IPS-15b (cell line): Measurements from ENCODE around the gene ZSWIM8.

Source experiments
- H3K27me3 ChIP-seq: one replicate; pipeline ENCODE4 v1.6.1; 2013; ENCODE audit warnings: low read length; ENCODE audit not compliant: control insufficient read depth, insufficient read depth
- H3K36me3 ChIP-seq: one replicate; pipeline ENCODE4 v1.6.1; 2013; ENCODE audit warnings: low read length; ENCODE audit not compliant: control insufficient read depth, insufficient read depth
- H3K4me1 ChIP-seq: one replicate; pipeline ENCODE4 v1.6.1; 2013; ENCODE audit warnings: mild to moderate bottlenecking, low read length; ENCODE audit not compliant: control insufficient read depth, insufficient read depth
- H3K4me3 ChIP-seq: one replicate; pipeline ENCODE4 v1.5.1; 2013; ENCODE audit warnings: low read depth, low read length
- H3K9ac ChIP-seq: one replicate; pipeline ENCODE4 v1.6.1; 2013; ENCODE audit warnings: low read depth, mild to moderate bottlenecking, low read length
- H3K9me3 ChIP-seq: one replicate; pipeline ENCODE4 v1.6.1; 2013; ENCODE audit warnings: mild to moderate bottlenecking, low read length; ENCODE audit not compliant: control insufficient read depth, insufficient read depth

ZSWIM8 gene

GRCh38 chr10:73800560-73801252 is 15.3 kb downstream of the ZSWIM8 start:
- Histone ChIP-seq H3K4me1 (no peaks in the 10 kb centered on the region), H3K4me3 (no peak overlapping the region), H3K27me3 (no peaks in the 10 kb centered on the region), H3K9ac (no peak overlapping the region), H3K9me3 (no peaks in the 10 kb centered on the region), H3K36me3 (peaks cover 56% of the 10 kb centered on the region)

- Histone ChIP-seq H3K9ac (no peak overlapping the region), H3K9me3 (no peaks in the 10 kb centered on the region), H3K36me3 (peaks cover 59% of the 10 kb centered on the region)
These were observed 15.8 kb downstream of the ZSWIM8 start for GRCh38 chr10:73801253-73801590.

GRCh38 chr10:73802276-73802991 is 17.0 kb downstream of the ZSWIM8 start:
- Histone ChIP-seq H3K9ac (no peak overlapping the region), H3K27me3 (no peaks in the 10 kb centered on the region), H3K4me1 (no peaks in the 10 kb centered on the region), H3K9me3 (no peaks in the 10 kb centered on the region), H3K36me3 (peaks cover 58% of the 10 kb centered on the region), H3K4me3 (no peak overlapping the region)

More at GRCh38 chr10:73801253-73801590, 15.8 kb downstream of the ZSWIM8 start:
- H3K27me3 ChIP-seq = no peaks in the 10 kb centered on the region
- H3K4me1 ChIP-seq = no peaks in the 10 kb centered on the region
- H3K4me3 ChIP-seq = no peak overlapping the region

- Histone ChIP-seq H3K4me3 (no peak overlapping the region), H3K9ac (no peak overlapping the region), H3K27me3 (no peaks in the 10 kb centered on the region), H3K4me1 (no peaks in the 10 kb centered on the region), H3K9me3 (no peaks in the 10 kb centered on the region), H3K36me3 (peaks cover 57% of the 10 kb centered on the region)
These were observed 18.4 kb downstream of the ZSWIM8 start for GRCh38 chr10:73803680-73804286.

- Histone ChIP-seq H3K27me3 (no peaks in the 10 kb centered on the region), H3K9ac (no peak overlapping the region), H3K4me3 (no peak overlapping the region), H3K36me3 (peaks cover 36% of the 10 kb centered on the region), H3K4me1 (peaks cover 3% of the 10 kb centered on the region), H3K9me3 (no peaks in the 10 kb centered on the region)
These were observed 21.0 kb downstream of the ZSWIM8 start for GRCh38 chr10:73806176-73806950.

- H3K27me3 ChIP-seq = no peaks in the 10 kb centered on the region
- H3K4me3 ChIP-seq = no peak overlapping the region
- no peak overlapping the region for H3K9ac ChIP-seq
- peaks cover 3% of the 10 kb centered on the region for H3K4me1 ChIP-seq
- peaks cover 25% of the 10 kb centered on the region for H3K36me3 ChIP-seq
- H3K9me3 ChIP-seq = no peaks in the 10 kb centered on the region
These were observed 22.1 kb downstream of the ZSWIM8 start for GRCh38 chr10:73807471-73807870.

- H3K9ac ChIP-seq = no peak overlapping the region
- H3K27me3 ChIP-seq = no peaks in the 10 kb centered on the region
- H3K36me3 ChIP-seq = peaks cover 18% of the 10 kb centered on the region
- H3K4me1 ChIP-seq = peaks cover 3% of the 10 kb centered on the region
- no peaks in the 10 kb centered on the region for H3K9me3 ChIP-seq
- H3K4me3 ChIP-seq = no peak overlapping the region
These were observed 22.8 kb downstream of the ZSWIM8 start for GRCh38 chr10:73808021-73808815.

GRCh38 chr10:73809061-73809818 is 23.8 kb downstream of the ZSWIM8 start:
- H3K9ac ChIP-seq = no peak overlapping the region
- H3K27me3 ChIP-seq = no peaks in the 10 kb centered on the region
- peaks cover 13% of the 10 kb centered on the region for H3K36me3 ChIP-seq
- H3K4me1 ChIP-seq = peaks cover 3% of the 10 kb centered on the region
- no peak overlapping the region for H3K4me3 ChIP-seq
- no peaks in the 10 kb centered on the region for H3K9me3 ChIP-seq

GRCh38 chr10:73810358-73810734 is 24.9 kb downstream of the ZSWIM8 start:
- H3K27me3 ChIP-seq = no peaks in the 10 kb centered on the region
- peaks cover 15% of the 10 kb centered on the region for H3K36me3 ChIP-seq
- peaks cover 3% of the 10 kb centered on the region for H3K4me1 ChIP-seq
- peak overlapping the region; percentile 76 for H3K9ac ChIP-seq
- no peaks in the 10 kb centered on the region for H3K9me3 ChIP-seq
- peak overlapping the region; percentile 67 for H3K4me3 ChIP-seq

GRCh38 chr10:73810735-73811465 is 25.5 kb downstream of the ZSWIM8 start:
- Histone ChIP-seq H3K9ac (peak overlapping the region; percentile 76), H3K27me3 (no peaks in the 10 kb centered on the region), H3K36me3 (peaks cover 15% of the 10 kb centered on the region), H3K9me3 (no peaks in the 10 kb centered on the region), H3K4me1 (peaks cover 3% of the 10 kb centered on the region), H3K4me3 (peak overlapping the region; percentile 67)
